Skeletal muscle cell (primary cell): ENCODE data around the gene CLASP1.
"Not testable (repeated sequence)": the region's sequence is repeated elsewhere in the genome, so short reads cannot be mapped to it uniquely, and the experiment has no call there.

ENCODE experiments used
- DNase-seq: peaks from one replicate; pipeline ENCODE4 v3.0.0-alpha.2; 2010; ENCODE audit warnings: low read depth
- H3K4me3 ChIP-seq: 2 replicates; pipeline ENCODE4 v1.5.1; 2011; ENCODE audit warnings: low read depth, mild to moderate bottlenecking, control low read depth, low read length, moderate library complexity

The CLASP1 gene

DNA sequence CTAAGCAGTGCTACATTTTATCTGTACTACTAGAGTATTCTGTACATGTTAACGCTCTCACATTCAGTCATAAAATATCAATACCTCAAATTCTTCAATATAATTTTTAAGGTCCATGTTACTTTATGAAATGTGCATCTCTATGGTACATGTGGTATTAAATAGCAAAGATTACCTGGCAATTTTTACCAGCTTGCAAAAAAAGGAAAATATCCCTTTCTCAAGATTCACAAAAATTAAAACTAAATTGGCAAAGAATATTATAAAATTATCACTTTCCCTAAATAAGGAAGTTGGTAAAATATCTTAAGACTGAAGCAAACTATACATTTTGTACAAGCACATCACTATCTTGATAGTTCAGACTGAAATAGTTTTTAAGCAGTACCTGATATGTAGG, 233.5 kb downstream of the CLASP1 start:
- no peak for DNase-seq
- H3K4me3 ChIP-seq = no peak overlapping the region

- no peak for DNase-seq
- no peak overlapping the region for H3K4me3 ChIP-seq
These were observed 236.9 kb downstream of the CLASP1 start for GRCh38 chr2:121412349-121412748.

DNA sequence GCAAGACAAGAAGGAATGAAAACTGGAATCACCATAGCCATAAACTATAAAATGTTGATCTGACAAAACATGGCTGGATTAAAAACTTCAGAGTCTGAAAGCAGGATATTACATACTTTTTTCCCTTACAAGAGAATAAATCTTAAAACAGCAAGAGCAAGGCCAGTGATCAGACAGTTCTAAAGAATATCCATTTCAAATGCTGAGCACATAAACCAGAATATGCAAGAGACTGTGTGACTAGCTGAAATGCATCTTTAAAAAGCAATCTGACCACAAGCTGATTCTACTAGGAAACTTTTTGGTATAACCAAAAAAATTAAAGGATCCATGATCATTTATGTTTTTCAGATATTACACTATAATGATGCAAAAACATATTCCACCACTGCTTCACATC, 239.3 kb downstream of the CLASP1 start:
- no peak overlapping the region for H3K4me3 ChIP-seq
- DNase-seq = no peak

DNA sequence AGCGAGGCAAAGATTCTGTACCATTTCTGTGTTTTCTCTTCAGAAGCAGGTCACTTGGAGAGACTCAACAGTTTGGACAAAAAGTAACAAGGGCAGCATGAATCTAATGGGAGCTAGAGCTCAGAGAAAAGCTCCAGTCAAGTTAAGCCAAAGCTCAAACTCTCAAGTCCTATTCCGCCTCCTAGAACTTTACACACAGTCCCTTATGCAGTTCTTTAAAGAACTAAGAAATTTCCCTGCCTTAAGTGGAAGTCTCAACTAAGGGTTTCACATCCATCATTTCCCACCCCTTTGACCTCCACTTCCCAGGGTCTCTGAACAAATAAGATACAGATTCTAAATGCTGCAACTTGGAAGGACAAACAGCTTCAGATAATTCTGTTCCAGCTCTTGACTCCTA, 239.9 kb downstream of the CLASP1 start:
- H3K4me3 ChIP-seq = no peak overlapping the region
- no peak for DNase-seq

DNA sequence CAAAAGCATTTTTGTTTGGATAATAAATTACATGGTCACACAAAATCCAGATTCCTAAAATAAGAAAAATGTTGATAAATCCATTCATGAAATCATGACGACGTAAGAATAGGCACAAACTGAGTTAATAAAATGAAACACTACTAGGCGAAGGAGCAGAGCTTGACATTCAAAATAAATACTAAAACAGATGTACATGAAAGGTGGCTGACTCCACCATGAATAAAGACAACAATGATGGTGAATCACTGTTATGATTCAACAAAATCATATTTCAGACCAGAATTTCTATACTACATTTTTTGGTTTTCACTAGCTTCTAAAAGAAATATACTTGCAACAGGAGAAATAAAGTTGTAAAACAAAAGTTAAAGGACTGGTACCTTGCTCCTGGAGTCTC, 240.6 kb downstream of the CLASP1 start:
- no peak for DNase-seq
- no peak overlapping the region for H3K4me3 ChIP-seq

- no peak overlapping the region for H3K4me3 ChIP-seq
- no peak for DNase-seq
These were observed 244.0 kb downstream of the CLASP1 start for GRCh38 chr2:121405233-121405632.

- H3K4me3 ChIP-seq = no peak overlapping the region
- peak; percentile 50 for DNase-seq
These were observed 249.1 kb downstream of the CLASP1 start for GRCh38 chr2:121400201-121400600.

- no peak for DNase-seq
- no peak overlapping the region for H3K4me3 ChIP-seq
These were observed 250.4 kb downstream of the CLASP1 start for GRCh38 chr2:121398853-121399252.

DNA sequence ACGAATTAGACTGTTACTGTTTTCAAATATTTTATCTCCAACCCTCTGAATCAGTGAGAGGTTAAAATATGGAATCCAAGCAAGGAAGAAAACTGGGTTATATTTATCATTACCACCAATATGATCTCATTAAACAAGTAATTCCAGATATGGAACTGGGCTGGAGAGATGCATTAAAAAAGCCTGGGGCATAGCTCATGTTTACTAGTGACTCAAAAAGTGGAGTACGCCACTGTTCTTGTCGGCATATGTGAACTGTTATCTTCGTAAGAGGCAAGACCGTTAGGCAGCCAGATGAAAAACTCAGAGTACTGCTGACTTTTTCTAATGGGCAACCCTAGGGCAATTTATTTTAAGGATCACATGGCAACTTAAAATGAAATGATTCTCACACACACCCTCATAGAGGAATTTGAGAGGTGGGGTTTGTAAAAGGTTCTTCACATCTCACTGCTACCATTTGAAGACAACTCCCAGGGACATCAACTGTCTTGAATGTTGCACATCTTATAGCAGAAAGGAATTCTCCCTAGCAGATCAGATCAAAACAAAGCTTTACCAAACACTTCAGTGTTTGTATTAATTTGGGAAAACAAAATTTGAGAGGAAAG, 259.1 kb downstream of the CLASP1 start:
- DNase-seq = no peak
- H3K4me3 ChIP-seq = no peak overlapping the region

- no peak for DNase-seq
These were observed 260.9 kb downstream of the CLASP1 start for GRCh38 chr2:121388371-121388770.

GRCh38 chr2:121387591-121388325, 261.5 kb downstream of the CLASP1 start:
- no peak overlapping the region for H3K4me3 ChIP-seq
- no peak for DNase-seq

More at GRCh38 chr2:121388371-121388770, 260.9 kb downstream of the CLASP1 start:
- no peak overlapping the region for H3K4me3 ChIP-seq

- DNase-seq = peak; percentile 46
- no peak overlapping the region for H3K4me3 ChIP-seq
These were observed 262.6 kb downstream of the CLASP1 start for GRCh38 chr2:121386707-121387106.

- no peak for DNase-seq
- no peak overlapping the region for H3K4me3 ChIP-seq
These were observed 263.2 kb downstream of the CLASP1 start for GRCh38 chr2:121386102-121386501.

- no peak overlapping the region for H3K4me3 ChIP-seq
- no peak for DNase-seq
These were observed 266.5 kb downstream of the CLASP1 start for GRCh38 chr2:121382744-121383143.

- DNase-seq = peak; percentile 2
- no peak overlapping the region for H3K4me3 ChIP-seq
These were observed 271.6 kb downstream of the CLASP1 start for GRCh38 chr2:121377646-121378045.

GRCh38 chr2:121376535-121377250, 272.6 kb downstream of the CLASP1 start:
- DNase-seq = peak; percentile 8
- H3K4me3 ChIP-seq = no peak overlapping the region

DNA sequence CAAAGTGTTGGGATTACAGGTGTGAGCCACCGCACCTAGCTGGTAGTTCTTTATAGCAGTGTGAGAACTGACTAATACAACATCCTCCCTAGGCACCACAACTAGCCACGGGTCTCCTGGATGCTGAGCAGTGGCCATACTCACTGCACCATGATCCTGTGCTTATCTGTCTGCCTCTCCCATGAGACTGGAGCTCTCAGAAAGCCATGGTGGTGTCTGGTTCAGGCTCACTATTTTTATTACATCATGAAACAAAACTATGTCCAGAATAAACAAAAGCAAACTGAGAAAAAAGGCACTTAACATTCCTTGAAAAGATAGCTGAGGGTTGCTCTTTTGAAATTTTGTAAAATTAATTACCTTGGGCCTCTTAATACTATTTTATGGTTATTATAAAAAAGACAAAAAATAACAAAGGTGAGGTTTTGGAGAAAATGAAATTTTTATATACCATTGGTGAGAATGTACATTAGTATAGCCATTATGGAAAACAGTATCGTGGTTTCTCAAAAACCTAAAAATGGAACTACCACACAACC, 273.6 kb downstream of the CLASP1 start:
- DNase-seq = peak; percentile 4

GRCh38 chr2:121374412-121375075, 274.7 kb downstream of the CLASP1 start:
- H3K4me3 ChIP-seq, DNase-seq: not testable (repeated sequence)

More for the DNA sequence above, 273.6 kb downstream of the CLASP1 start:
- no peak overlapping the region for H3K4me3 ChIP-seq

DNA sequence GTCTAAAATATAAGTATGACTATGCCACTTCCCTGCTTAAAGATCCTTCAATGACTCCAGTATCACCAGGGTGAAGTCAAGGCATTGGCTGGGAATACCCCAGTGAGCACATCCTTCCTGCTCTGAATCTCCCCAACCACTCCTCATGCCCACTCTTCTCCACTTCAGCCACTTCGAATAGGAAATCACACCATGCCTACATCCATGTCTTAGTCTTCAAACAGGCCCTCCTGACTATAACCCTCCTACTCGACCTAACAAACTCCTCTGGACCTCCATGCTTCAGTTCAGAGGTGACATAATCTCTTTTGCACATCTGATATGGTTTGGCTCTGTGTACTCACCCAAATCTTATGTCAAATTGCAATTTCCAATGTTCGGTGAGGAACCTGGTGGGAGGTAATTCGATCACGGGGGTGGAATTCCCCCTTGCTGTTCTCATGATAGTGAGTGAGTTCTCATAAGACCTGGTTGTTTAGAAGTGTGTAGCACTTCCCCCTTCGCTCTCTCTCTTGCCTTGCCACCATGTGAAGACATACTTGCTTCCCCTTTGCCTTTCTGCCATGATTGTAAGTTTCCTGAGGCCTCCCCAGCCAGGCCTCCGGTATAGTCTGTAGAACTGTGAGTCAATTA, 276.4 kb downstream of the CLASP1 start:
- no peak overlapping the region for H3K4me3 ChIP-seq
- DNase-seq = no peak
